ENCODE data around the gene MAP3K10.

The MAP3K10 gene

GRCh38 chr19:40192758-40193586 lies 1.7 kb downstream of the MAP3K10 start:
- no peak overlapping the region for H3K4me3 ChIP-seq (ENCODE audit: low read length)
- no peak for TF ChIP-seq ZNF274 (IDR thresholded peaks at IDR 0.05; ENCODE audit: low read depth, low read length)

- H3K4me3 ChIP-seq (ENCODE audit: low read length) = no peak overlapping the region
- no peak for TF ChIP-seq ZNF274 (IDR thresholded peaks at IDR 0.05; ENCODE audit: low read depth, low read length)
Observed at GRCh38 chr19:40193587-40193849, 2.3 kb downstream of the MAP3K10 start.

- no peak overlapping the region for H3K4me3 ChIP-seq (ENCODE audit: low read length)
- TF ChIP-seq ZNF274 (IDR thresholded peaks at IDR 0.05; ENCODE audit: low read depth, low read length) = no peak
Observed at GRCh38 chr19:40198272-40198990, 7.2 kb downstream of the MAP3K10 start.

GRCh38 chr19:40200341-40201099 lies 9.3 kb downstream of the MAP3K10 start:
- H3K4me3 ChIP-seq (ENCODE audit: low read length) = no peak overlapping the region
- no peak for TF ChIP-seq ZNF274 (IDR thresholded peaks at IDR 0.05; ENCODE audit: low read depth, low read length)

- TF ChIP-seq ZNF274 (IDR thresholded peaks at IDR 0.05; ENCODE audit: low read depth, low read length) = no peak
Observed at GRCh38 chr19:40204381-40204780, 13.2 kb downstream of the MAP3K10 start.

GRCh38 chr19:40205760-40206159 lies 14.5 kb downstream of the MAP3K10 start:
- no peak overlapping the region for H3K4me3 ChIP-seq (ENCODE audit: low read length)
- TF ChIP-seq ZNF274 (IDR thresholded peaks at IDR 0.05; ENCODE audit: low read depth, low read length) = no peak

More at GRCh38 chr19:40204381-40204780, 13.2 kb downstream of the MAP3K10 start:
- H3K4me3 ChIP-seq (ENCODE audit: low read length) = no peak overlapping the region

- TF ChIP-seq ZNF274 (IDR thresholded peaks at IDR 0.05; ENCODE audit: low read depth, low read length) = no peak
- H3K4me3 ChIP-seq (ENCODE audit: low read length) = no peak overlapping the region
Observed at GRCh38 chr19:40208602-40209001, 17.4 kb downstream of the MAP3K10 start.

GRCh38 chr19:40210889-40211288 lies 19.7 kb downstream of the MAP3K10 start:
- TF ChIP-seq ZNF274 (IDR thresholded peaks at IDR 0.05; ENCODE audit: low read depth, low read length) = no peak

GRCh38 chr19:40213251-40213829 lies 22.1 kb downstream of the MAP3K10 start:
- no peak overlapping the region for H3K4me3 ChIP-seq (ENCODE audit: low read length)
- no peak for TF ChIP-seq ZNF274 (IDR thresholded peaks at IDR 0.05; ENCODE audit: low read depth, low read length)

More at GRCh38 chr19:40210889-40211288, 19.7 kb downstream of the MAP3K10 start:
- no peak overlapping the region for H3K4me3 ChIP-seq (ENCODE audit: low read length)

- no peak for TF ChIP-seq ZNF274 (IDR thresholded peaks at IDR 0.05; ENCODE audit: low read depth, low read length)
Observed at GRCh38 chr19:40213882-40214570, 22.8 kb downstream of the MAP3K10 start.

GRCh38 chr19:40214936-40215335 lies 23.7 kb downstream of the MAP3K10 start:
- H3K4me3 ChIP-seq (ENCODE audit: low read length) = no peak overlapping the region
- TF ChIP-seq ZNF274 (IDR thresholded peaks at IDR 0.05; ENCODE audit: low read depth, low read length) = no peak

More at GRCh38 chr19:40213882-40214570, 22.8 kb downstream of the MAP3K10 start:
- no peak overlapping the region for H3K4me3 ChIP-seq (ENCODE audit: low read length)

- no peak overlapping the region for H3K4me3 ChIP-seq (ENCODE audit: low read length)
- no peak for TF ChIP-seq ZNF274 (IDR thresholded peaks at IDR 0.05; ENCODE audit: low read depth, low read length)
Observed at GRCh38 chr19:40216013-40216776, 25.0 kb downstream of the MAP3K10 start.

GRCh38 chr19:40216777-40217026 lies 25.5 kb downstream of the MAP3K10 start:
- no peak overlapping the region for H3K4me3 ChIP-seq (ENCODE audit: low read length)
- TF ChIP-seq ZNF274 (IDR thresholded peaks at IDR 0.05; ENCODE audit: low read depth, low read length) = no peak

Data from GM08714 (cell line).